Measurements from ENCODE around the gene AVPR2. TPM values are rescaled to one million over a fixed set of nuclear protein-coding genes. Genes with fewer than 3 reads are reported as not detected.

The AVPR2 gene
- total and polyA plus RNA-seq, 9 of the 15 experiments (the other 6 are each of a cell fraction or from before 2014, with no cell fraction given) = not detected

- Histone ChIP-seq H4K20me1 (replicated peaks; ENCODE audit: control insufficient read depth, insufficient read depth, low read length) (no peaks in the 10 kb centered on the region), H3K9me3 (replicated peaks; ENCODE audit: control insufficient read depth, insufficient read depth, low read depth, low read length) (no peaks in the 10 kb centered on the region), H3K36me3 (ENCODE audit: control insufficient read depth, insufficient read depth, low read length) (peaks cover 41% of the 10 kb centered on the region), H3K9ac (ENCODE audit: insufficient read depth in 1 of 2, low read depth in 2 of 2, low read length in 2 of 2) (peak overlapping the region; percentile 93 to 96), H3K9me1 (ENCODE audit: control insufficient read depth, insufficient read depth, low read length) (no peaks in the 10 kb centered on the region), H2AFZ (ENCODE audit: low read depth, low read length) (0 out of 2 replicates have a peak overlapping the region, but pooled peaks have one; percentile 62), H3K27ac (ENCODE audit: extremely low read depth, low read depth, low read length) (peak overlapping the region; percentile 98), H3K4me1 (replicated peaks in 1 of 2; ENCODE audit: control insufficient read depth in 2 of 2, insufficient read depth in 2 of 2, low read length in 2 of 2) (peaks cover 27 to 68% of the 10 kb centered on the region in 2 experiments; a peak in 4 of 5 replicates), H3K27me3 (ENCODE audit: control insufficient read depth in 2 of 2, insufficient read depth in 2 of 2, low read length in 2 of 2) (no peaks in the 10 kb centered on the region), H3K79me2 (ENCODE audit: control insufficient read depth, insufficient read depth, low read length) (peaks cover 56% of the 10 kb centered on the region), H3K4me2 (ENCODE audit: insufficient read depth, low read length) (peak overlapping the region; percentile 97), H3K4me3 (peak overlapping the region; percentile 58)
- ChIA-PET CTCF (ENCODE audit: low intra/inter-chr PET ratio) (no interaction called here), POLR2A (interaction anchor here (1.7 to 2.3 kb wide), 3 partner anchors 10 to 19 kb away, joined by 5 to 9 read pairs (median 7); no protein-coding TSS in a partner anchor)
- peak; percentile 1 for ATAC-seq
- 0% methylated on average over 6 of the region's 8 CpGs for WGBS (ENCODE audit: insufficient coverage, low coverage, missing lambda C conversion rate)
- no peak for DNase-seq (ENCODE audit: extremely low read depth in 1 of 4, low spot score in 3 of 4)
- BruUV-seq (replicated peaks) = TSS peak; percentile 9
- intact Hi-C loops (cut with micrococcal nuclease) = loop anchor here (1.0 to 5.0 kb wide), 2 partner anchors 45 to 160 kb away; partner anchors contain the start of gene TMEM187
- FAIRE-seq = peak; percentile 19
- in situ Hi-C loops (cut with MboI) = no loop called here
- TF ChIP-seq ZNF232 (CRISPR knock-in tag; IDR thresholded peaks at IDR 0.05) (no peak), SNRNP70 (optimal IDR thresholded peaks at IDR 0.05; ENCODE audit: low read depth, low read length) (no peak), NFIC (IDR thresholded peaks at IDR 0.05) (0 out of 2 replicates have a peak, but pooled peaks have one; percentile 4), HNRNPLL (IDR thresholded peaks at IDR 0.05; ENCODE audit: low read depth, low read length, poor library complexity, severe bottlenecking) (no peak), POLR2G (IDR thresholded peaks at IDR 0.05; ENCODE audit: low read depth, low read length) (peak; percentile 70), ATF6 (CRISPR knock-in tag; IDR thresholded peaks at IDR 0.05) (no peak), TCF7L2 (IDR thresholded peaks at IDR 0.05; ENCODE audit: low read depth, low read length) (no peak), HMG20B (CRISPR knock-in tag; IDR thresholded peaks at IDR 0.05) (no peak), MECOM (CRISPR knock-in tag; IDR thresholded peaks at IDR 0.05) (no peak), BCLAF1 (IDR thresholded peaks at IDR 0.05; ENCODE audit: borderline replicate concordance in 1 of 2, control insufficient read depth in 1 of 2, low read depth in 2 of 2, low read length in 1 of 2) (no peak), ZNF444 (CRISPR knock-in tag; IDR thresholded peaks at IDR 0.05) (no peak), E2F8 (IDR thresholded peaks at IDR 0.05; ENCODE audit: low read depth, partially characterized antibody) (no peak), SIN3B (IDR thresholded peaks at IDR 0.05; ENCODE audit: low read depth) (no peak), MED1 (CRISPR knock-in tag; IDR thresholded peaks at IDR 0.05; ENCODE audit: borderline replicate concordance) (0 out of 2 replicates have a peak, but pooled peaks have one; percentile 88)
Observed at GRCh38 chrX:153927672-153927921, 23.1 kb downstream of the AVPR2 start.

Data from K562 (cell line).